Central memory CD8-positive, alpha-beta T cell (primary cell): Measurements from ENCODE around the gene FEZF2.

Experiments used
- ATAC-seq: fragments of 150-1000 bp; cut with Tn5 transposase; replicated peaks from 2 replicates; pipeline ENCODE4 v1.10.0; 2022; ENCODE audit warnings: mild to moderate bottlenecking, moderate FRiP score, moderate number of reproducible peaks; ENCODE audit not compliant: poor library complexity, severe bottlenecking; ENCODE audit errors: extremely low read depth
- DNase-seq, 2 donors: peaks; one replicate each; pipeline ENCODE4 v3.0.0; 2021; ENCODE audit warnings: low spot score in 2 of 2
- H3K27ac Mint-ChIP-seq: one replicate; pipeline ENCODE4 v1.8.0; 2022; ENCODE audit warnings: low read depth, mild to moderate bottlenecking, moderate library complexity, mixed read lengths
- H3K27me3 Mint-ChIP-seq: one replicate; pipeline ENCODE4 v1.8.0; 2022; ENCODE audit warnings: mixed read lengths
- H3K36me3 Mint-ChIP-seq: one replicate; pipeline ENCODE4 v1.8.0; 2022; ENCODE audit warnings: mild to moderate bottlenecking, moderate library complexity, mixed read lengths; ENCODE audit not compliant: insufficient read depth
- H3K4me1 Mint-ChIP-seq: one replicate; pipeline ENCODE4 v1.8.0; 2022; ENCODE audit warnings: mixed read lengths
- H3K4me3 Mint-ChIP-seq: one replicate; pipeline ENCODE4 v1.8.0; 2022; ENCODE audit warnings: mild to moderate bottlenecking, moderate library complexity, mixed read lengths
- H3K9me3 Mint-ChIP-seq: one replicate; pipeline ENCODE4 v1.8.0; 2022; ENCODE audit warnings: mixed read lengths

FEZF2 gene

DNA sequence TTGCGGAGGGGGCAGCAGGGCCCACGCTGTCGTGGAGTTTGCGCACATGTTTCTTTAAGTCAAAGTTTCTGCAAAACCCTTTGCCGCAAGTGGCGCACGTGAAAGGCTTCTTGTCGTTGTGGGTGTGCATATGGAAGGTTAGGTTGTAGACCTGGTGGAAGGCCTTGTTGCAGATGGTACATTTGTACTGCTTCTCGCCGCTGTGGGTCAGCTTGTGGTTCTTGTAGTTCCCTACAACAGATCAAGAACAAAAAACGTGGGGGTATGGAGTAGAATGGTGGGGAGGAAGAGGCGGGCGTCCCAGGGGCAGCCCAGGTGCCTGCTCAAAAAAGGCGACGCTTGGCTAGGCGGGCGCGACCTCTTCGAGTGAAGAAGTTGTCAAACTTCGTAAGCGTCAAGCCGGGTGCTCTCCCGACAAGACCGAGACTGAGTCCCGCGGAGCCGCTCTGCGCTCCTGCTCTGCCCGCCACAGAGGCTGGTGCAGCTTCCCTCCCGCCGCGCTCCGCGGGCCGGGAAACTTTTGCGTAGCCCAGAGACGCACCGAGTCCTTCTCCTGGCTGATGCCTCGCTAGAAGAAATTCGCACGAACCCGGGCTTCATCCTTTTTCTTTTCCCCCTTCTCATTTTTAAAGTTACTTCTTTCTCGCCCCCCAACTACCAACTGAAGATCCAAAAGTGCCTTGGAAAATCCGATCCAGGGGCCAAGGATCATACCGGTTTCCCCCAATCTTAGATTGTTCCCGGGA is 3.1 kb downstream of the FEZF2 start:
- no peak overlapping the region for H3K27ac Mint-ChIP-seq

DNA sequence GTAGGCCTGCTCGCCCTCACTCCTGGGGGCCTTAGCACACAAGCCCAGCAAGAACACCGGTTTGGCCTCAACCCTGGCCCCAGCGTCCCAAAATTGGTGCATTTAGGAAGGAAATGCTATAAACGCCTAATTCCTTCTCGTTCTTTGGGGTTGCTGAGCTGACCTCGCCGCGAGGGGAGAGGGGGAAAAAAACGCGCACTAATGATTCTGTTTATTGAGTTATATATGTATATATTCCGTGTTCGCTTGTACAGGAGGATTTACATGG is 3.9 kb downstream of the FEZF2 start:
- H3K4me3 Mint-ChIP-seq: no peak overlapping the region
- ATAC-seq: no peak
- H3K27ac Mint-ChIP-seq: no peak overlapping the region
- peaks cover 75% of the 10 kb centered on the region for H3K27me3 Mint-ChIP-seq
- DNase-seq: no peak
- peaks cover 2% of the 10 kb centered on the region for H3K36me3 Mint-ChIP-seq
- no peaks in the 10 kb centered on the region for H3K9me3 Mint-ChIP-seq
- H3K4me1 Mint-ChIP-seq: no peaks in the 10 kb centered on the region

More for the DNA sequence above, 3.1 kb downstream of the FEZF2 start:
- Mint-ChIP-seq H3K27me3 (peaks cover 84% of the 10 kb centered on the region), H3K36me3 (peaks cover 2% of the 10 kb centered on the region), H3K9me3 (no peaks in the 10 kb centered on the region), H3K4me1 (no peaks in the 10 kb centered on the region), H3K4me3 (no peak overlapping the region)
- ATAC-seq (no peak), DNase-seq (no peak)

DNA sequence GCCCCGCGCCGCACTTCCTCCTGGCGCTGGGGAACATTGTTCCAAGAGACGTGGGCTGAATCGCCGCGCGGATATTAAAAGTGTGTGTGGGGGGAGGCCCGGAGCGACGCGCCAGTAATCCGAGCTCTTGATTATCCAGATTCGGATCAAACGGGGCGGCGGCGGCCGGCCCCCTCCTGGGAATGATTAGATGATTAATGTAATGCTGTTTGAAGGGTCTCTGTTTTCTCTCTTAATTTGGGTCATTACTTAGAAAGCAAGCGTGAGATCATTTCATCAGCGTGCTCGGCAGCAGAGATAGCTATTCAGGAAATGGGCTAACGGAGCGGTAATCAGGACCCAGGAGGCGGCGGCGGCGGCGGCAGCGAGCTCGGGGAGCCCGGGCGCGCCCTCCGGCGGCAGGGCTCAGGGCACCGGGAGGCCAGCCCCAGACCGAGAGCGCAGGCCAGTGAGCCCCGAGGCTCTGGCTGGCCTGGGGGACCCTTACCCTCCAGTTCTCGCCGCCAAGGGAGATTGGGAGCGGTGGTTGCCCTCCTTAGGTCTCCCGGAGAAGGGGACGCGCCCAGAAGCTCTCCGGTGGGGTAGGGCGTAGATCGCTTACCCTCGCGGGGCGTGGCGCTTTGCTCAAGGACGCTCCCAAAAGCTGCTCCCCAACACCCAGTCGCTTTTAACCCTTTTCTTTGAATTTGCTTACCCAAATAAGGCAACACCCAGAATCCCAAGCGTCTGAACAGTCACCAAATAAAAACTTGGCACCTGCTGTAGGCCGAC is 4.5 kb downstream of the FEZF2 start:
- no peak for ATAC-seq
- Mint-ChIP-seq H3K9me3 (no peaks in the 10 kb centered on the region), H3K4me3 (no peak overlapping the region), H3K27ac (no peak overlapping the region), H3K4me1 (no peaks in the 10 kb centered on the region), H3K27me3 (peaks cover 70% of the 10 kb centered on the region), H3K36me3 (peaks cover 2% of the 10 kb centered on the region)
- DNase-seq: no peak

DNA sequence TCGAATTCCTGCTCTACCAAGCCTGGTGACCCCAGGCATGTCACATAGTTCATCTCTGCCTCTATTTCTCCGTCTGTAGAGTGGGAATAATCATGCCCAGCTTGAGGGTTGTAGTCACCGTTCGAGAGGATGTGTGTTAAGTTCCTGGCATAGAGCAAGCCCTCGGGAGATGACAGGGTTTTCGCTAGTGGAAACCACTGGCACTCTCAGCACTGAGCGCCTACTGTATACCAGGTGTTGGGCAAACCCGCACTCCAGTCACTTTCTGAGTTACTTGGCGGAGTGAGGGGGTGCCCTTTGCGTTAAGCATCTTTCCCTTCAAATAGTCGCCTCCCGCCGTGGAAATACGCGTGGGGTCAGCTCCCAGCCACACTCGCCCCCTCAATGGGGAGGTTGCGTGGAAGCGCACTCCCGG is 5.1 kb downstream of the FEZF2 start:
- H3K9me3 Mint-ChIP-seq: no peaks in the 10 kb centered on the region

DNA sequence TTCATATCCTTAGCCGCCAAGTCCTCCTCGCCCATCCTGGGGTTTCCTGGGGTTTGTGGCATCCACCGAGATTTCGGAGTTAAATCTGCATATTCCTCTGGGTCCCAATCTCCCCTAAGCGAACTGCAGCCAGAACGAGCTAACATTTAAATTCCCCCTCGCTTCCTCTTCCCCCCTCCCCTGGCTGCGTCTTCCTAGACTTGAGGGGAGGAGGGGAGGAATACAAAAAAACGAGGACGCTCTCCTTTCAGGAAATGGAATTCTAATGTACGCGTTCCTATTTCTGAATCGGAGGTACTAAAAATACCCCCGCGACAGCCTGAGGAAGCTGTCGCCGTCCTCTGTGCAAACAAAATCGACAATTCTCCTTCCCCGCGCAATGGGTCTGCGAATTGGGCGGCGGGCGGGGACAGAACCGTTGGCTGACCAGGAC is 5.6 kb downstream of the FEZF2 start:
- Mint-ChIP-seq H3K27ac (no peak overlapping the region), H3K4me3 (no peak overlapping the region), H3K27me3 (peaks cover 66% of the 10 kb centered on the region), H3K4me1 (no peaks in the 10 kb centered on the region), H3K36me3 (peaks cover 2% of the 10 kb centered on the region), H3K9me3 (no peaks in the 10 kb centered on the region)
- DNase-seq (no peak), ATAC-seq (no peak)

More for the DNA sequence above, 5.1 kb downstream of the FEZF2 start:
- H3K4me3 Mint-ChIP-seq: no peak overlapping the region
- DNase-seq (no peak), ATAC-seq (no peak)
- H3K27ac Mint-ChIP-seq: no peak overlapping the region
- peaks cover 2% of the 10 kb centered on the region for H3K36me3 Mint-ChIP-seq
- no peaks in the 10 kb centered on the region for H3K4me1 Mint-ChIP-seq
- H3K27me3 Mint-ChIP-seq: peaks cover 66% of the 10 kb centered on the region

DNA sequence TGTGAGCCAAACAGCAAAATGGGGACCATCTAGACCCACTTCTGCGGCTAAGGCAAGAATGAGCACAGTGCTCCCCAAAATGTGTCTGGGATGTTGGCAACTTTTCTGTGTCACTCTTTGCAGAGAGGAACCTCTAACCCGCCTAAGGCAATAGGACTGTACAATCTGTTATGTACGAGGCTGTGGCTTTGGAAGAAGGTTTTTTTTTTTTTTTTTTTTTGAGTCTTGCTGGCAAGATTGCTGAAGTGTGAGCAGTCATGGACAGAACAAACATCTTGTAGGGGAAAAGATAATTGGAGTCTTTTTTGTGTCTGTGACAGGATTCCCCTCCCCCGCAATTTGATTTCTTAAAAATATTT is 7.2 kb downstream of the FEZF2 start:
- DNase-seq (no peak), ATAC-seq (no peak)
- peaks cover 8% of the 10 kb centered on the region for H3K9me3 Mint-ChIP-seq
- peaks cover 2% of the 10 kb centered on the region for H3K36me3 Mint-ChIP-seq
- peaks cover 56% of the 10 kb centered on the region for H3K27me3 Mint-ChIP-seq
- no peak overlapping the region for H3K27ac Mint-ChIP-seq
- H3K4me3 Mint-ChIP-seq: no peak overlapping the region
- no peaks in the 10 kb centered on the region for H3K4me1 Mint-ChIP-seq

DNA sequence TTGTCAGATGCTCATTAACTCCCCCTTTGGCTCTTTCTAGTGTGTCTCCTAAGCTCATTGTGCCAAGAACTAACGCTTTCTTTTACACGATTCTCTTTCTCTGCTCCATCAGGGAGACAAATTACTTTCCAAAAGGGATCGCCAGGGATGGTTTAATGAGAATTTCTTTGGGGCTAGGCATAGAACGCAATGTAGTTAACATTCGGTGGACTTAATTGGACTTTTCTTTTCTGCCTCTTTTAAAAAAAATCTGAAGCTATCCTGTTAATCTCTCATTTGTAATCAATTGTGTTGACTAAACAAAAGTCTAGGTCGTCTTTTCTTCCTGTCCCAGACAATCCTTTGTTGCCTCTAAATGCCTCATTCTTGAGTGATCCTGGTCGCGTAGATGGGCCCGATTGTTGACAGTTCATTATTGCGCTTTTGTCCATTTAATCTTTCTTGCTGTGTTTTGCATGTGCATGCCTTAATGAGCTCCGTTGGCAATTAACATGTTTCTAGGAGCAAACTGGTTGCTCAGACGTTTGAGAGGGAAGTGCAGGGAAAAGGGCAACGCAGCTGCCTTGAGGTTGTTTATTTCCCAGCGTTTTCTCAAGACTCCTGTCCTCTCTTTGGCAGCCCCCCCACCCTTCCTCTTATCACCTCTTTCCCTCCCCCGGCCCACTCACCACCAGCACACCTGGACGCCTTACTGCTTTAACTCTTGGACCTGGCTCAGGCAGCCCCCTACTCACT is 7.8 kb downstream of the FEZF2 start:
- Mint-ChIP-seq H3K27ac (no peak overlapping the region), H3K4me3 (no peak overlapping the region), H3K9me3 (peaks cover 8% of the 10 kb centered on the region), H3K4me1 (no peaks in the 10 kb centered on the region), H3K36me3 (peaks cover 2% of the 10 kb centered on the region), H3K27me3 (peaks cover 50% of the 10 kb centered on the region)
- ATAC-seq (no peak), DNase-seq (no peak)

DNA sequence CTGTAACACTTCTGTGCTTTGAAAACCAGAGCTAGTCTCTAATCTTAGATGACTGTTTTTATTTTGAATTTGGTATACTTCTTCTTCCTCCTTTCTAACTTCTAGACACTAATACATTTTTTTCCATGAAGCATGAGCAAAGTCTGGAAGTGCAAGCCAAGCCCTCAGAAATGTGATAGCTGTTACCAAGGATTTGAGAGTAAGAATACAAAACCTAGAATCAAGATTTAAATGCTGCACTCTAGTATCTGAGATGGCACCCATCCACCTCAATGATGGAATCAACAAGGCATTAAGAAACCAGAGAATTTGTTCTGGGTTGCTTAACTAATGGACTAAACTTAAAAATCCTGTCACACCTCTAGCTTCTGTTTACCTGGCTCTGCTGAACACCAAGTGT is 9.2 kb downstream of the FEZF2 start:
- peaks cover 37% of the 10 kb centered on the region for H3K27me3 Mint-ChIP-seq
- H3K4me1 Mint-ChIP-seq: no peaks in the 10 kb centered on the region
- H3K36me3 Mint-ChIP-seq: peaks cover 2% of the 10 kb centered on the region
- no peak overlapping the region for H3K27ac Mint-ChIP-seq
- DNase-seq: no peak
- peaks cover 8% of the 10 kb centered on the region for H3K9me3 Mint-ChIP-seq
- no peak for ATAC-seq
- H3K4me3 Mint-ChIP-seq: no peak overlapping the region

DNA sequence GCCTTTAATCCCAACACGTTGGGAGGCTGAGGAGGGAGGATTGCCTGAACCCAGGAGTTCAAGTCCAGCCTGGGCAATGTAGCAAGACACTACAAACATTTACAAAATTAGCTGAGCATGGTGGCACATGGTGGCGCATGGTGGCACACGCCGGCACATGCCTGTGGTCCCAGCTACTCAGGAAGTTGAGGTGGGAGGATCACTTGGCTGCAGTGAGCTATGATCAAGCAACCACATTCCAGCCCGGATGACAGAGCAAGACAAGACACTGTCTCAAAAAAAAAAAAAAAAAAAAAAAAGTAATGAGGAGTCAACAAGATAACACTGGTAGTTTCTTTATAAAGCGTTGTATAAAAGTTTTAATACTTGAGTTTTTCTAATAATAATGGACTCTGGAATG is 10.1 kb downstream of the FEZF2 start:
- ATAC-seq: no peak
- H3K9me3 Mint-ChIP-seq: peaks cover 8% of the 10 kb centered on the region
- H3K36me3 Mint-ChIP-seq: peaks cover 1% of the 10 kb centered on the region
- H3K4me1 Mint-ChIP-seq: no peaks in the 10 kb centered on the region
- H3K27ac Mint-ChIP-seq: no peak overlapping the region
- DNase-seq: no peak
- H3K27me3 Mint-ChIP-seq: peaks cover 27% of the 10 kb centered on the region
- H3K4me3 Mint-ChIP-seq: no peak overlapping the region

DNA sequence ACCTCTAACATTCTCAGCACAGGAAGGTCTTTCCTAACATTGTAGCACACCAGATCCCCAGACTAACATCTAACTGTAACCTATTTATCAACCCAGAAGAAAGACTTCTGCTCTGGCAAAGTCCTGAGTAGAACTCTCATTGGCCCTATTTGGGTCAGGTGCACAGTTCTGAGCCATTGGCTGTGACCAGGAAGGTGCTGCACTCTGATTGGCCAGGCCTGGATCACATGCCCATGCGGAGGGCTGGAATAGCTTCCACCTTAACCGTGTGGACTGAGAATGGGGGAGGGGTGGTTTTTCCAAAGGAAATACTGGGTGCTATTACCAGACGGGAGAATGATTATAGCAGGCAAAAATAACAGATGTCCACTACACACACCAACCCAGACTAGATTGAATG is 11.5 kb downstream of the FEZF2 start:
- Mint-ChIP-seq H3K4me3 (no peak overlapping the region), H3K27me3 (peaks cover 13% of the 10 kb centered on the region), H3K27ac (no peak overlapping the region), H3K36me3 (no peaks in the 10 kb centered on the region), H3K9me3 (peaks cover 8% of the 10 kb centered on the region), H3K4me1 (no peaks in the 10 kb centered on the region)
- no peak for ATAC-seq
- no peak for DNase-seq

DNA sequence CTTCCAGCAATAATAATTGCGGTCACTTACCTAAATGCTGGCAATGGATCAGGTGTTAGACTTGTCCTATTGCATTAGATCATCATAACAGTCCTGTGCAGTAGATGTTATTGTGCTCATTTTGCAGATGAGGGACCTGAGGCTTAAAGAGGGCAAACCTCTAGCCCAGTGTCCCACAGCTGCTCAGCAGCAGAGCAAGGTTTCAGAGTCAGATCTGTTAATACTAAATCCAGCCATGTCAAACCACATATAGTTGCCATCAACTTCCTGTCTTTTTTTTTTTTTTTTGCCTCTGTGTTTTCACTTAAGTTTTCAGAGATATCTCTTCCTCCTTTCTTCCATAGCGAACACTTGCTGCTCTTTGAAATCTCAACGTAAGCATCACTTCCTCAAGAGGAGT is 12.1 kb downstream of the FEZF2 start:
- Mint-ChIP-seq H3K36me3 (no peaks in the 10 kb centered on the region), H3K9me3 (peaks cover 8% of the 10 kb centered on the region), H3K27me3 (peaks cover 7% of the 10 kb centered on the region), H3K4me3 (no peak overlapping the region), H3K27ac (no peak overlapping the region), H3K4me1 (no peaks in the 10 kb centered on the region)
- DNase-seq: no peak
- no peak for ATAC-seq

DNA sequence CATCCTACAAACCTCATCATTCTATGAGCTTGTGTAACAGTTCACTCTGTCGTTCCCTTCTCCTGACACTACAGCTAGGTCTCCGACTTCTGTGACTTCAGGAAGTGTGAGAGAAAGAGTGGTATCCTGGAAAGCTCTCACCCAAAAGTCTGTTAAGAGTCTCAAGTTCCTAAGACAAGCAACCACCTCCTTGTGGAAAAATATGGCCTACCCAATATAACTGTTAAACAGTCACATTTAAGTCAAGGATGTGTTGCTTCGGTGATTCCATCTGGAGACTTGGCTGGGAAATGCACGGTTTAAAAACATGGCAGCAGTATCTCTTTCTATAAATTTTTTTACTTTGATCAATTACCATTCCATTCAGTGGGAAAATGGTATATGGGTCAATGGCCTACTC is 13.8 kb downstream of the FEZF2 start:
- Mint-ChIP-seq H3K4me1 (no peaks in the 10 kb centered on the region), H3K36me3 (no peaks in the 10 kb centered on the region), H3K4me3 (no peak overlapping the region), H3K9me3 (peaks cover 8% of the 10 kb centered on the region), H3K27ac (no peak overlapping the region), H3K27me3 (no peaks in the 10 kb centered on the region)
- DNase-seq (no peak), ATAC-seq (no peak)

DNA sequence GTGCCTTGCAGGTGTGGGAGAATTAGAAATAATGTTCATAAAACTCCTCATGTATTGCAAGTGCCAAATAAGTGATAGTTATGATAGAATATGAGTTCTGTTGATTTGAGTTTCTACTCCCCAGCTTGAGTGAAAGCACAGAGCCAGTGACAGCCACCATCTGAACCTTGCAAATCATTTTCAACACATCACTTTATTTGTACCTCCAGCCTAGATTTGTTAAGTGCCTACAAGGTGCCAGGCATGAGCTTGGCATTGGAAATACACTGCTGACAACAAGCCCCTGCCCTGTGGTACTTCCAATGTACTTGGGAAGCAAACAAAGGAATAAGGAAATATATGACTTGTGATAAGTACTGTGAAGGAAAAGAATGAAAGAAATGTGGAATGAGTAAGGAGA is 17.0 kb downstream of the FEZF2 start:
- Mint-ChIP-seq H3K36me3 (no peaks in the 10 kb centered on the region), H3K9me3 (peaks cover 2% of the 10 kb centered on the region), H3K27ac (no peak overlapping the region), H3K4me3 (no peak overlapping the region), H3K4me1 (no peaks in the 10 kb centered on the region), H3K27me3 (no peaks in the 10 kb centered on the region)
- no peak for DNase-seq
- ATAC-seq: no peak
